ENCODE results near the gene ACSF2. TPM values are rescaled to one million over a fixed set of nuclear protein-coding genes. Genes with fewer than 3 reads are reported as not detected.

Gene ACSF2
- total RNA-seq, 1 experiment from 2014 or later: 12.2 TPM

DNA sequence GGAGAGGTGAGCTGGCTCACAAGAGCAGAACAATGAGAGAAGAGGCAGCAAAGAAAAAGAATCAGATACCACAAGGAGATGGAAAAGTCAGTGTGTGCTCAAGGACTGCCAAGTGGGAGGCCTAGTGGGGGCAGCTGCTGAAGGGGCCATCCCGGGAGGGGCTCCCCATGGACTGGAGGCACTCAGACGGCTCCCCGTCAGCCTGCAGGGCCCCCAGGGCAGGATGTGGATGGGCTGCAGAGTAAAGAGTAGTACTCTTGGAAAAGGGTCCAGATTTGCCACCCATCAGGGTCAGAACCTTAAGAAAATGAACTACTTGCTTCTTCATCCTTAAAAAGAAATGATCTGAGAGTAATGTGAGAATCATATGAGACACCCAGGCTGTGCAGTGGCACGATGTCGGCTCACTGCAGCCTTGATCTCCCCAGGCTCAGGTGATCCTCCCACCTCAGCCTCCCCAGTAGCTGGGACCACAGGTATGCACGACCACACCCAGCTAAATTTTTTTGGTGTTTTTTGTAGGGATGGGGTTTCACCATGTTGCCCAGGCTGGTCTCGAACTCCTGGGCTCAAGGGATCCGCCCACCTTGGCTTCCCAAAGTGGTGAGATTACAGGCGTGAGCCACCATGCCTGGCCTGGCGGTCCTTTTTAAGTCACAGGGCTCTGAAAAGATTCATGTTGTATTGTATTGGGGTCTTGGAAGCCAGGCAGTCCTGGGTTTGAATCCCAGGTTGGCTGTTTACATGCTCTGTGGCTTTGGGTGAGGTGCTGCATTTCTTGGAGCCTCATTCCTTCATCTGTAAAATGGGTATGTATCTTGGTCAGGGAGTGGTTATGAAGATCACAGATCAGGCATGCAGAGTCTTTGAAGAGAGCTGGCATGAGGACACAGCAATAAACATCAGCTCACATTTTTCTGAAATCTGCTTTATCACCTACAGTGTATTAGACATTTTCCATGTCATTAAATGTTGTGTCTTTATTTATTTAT is 15.1 kb downstream of the ACSF2 start:
- TF ChIP-seq, protein P1, sequence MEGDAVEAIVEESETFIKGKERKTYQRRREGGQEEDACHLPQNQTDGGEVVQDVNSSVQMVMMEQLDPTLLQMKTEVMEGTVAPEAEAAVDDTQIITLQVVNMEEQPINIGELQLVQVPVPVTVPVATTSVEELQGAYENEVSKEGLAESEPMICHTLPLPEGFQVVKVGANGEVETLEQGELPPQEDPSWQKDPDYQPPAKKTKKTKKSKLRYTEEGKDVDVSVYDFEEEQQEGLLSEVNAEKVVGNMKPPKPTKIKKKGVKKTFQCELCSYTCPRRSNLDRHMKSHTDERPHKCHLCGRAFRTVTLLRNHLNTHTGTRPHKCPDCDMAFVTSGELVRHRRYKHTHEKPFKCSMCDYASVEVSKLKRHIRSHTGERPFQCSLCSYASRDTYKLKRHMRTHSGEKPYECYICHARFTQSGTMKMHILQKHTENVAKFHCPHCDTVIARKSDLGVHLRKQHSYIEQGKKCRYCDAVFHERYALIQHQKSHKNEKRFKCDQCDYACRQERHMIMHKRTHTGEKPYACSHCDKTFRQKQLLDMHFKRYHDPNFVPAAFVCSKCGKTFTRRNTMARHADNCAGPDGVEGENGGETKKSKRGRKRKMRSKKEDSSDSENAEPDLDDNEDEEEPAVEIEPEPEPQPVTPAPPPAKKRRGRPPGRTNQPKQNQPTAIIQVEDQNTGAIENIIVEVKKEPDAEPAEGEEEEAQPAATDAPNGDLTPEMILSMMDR (conservative IDR thresholded peaks at IDR 0.05): no peak
- no peak overlapping the region for H2BK12ac ChIP-seq (ENCODE audit: insufficient read length, low read depth, low read length)
- no peak overlapping the region for H2BK20ac ChIP-seq (ENCODE audit: low read depth, low read length, poor library complexity, severe bottlenecking)
- no peaks in the 10 kb centered on the region for H3K79me2 ChIP-seq (ENCODE audit: insufficient read depth, low read length)
- no peak overlapping the region for H4K8ac ChIP-seq (replicated peaks; ENCODE audit: insufficient read length, low read depth, low read length)
- no peak overlapping the region for H3K4ac ChIP-seq (ENCODE audit: low read depth, low read length)
- H4K5ac ChIP-seq (ENCODE audit: insufficient read length, low read depth, low read length): no peak overlapping the region
- H3K4me2 ChIP-seq (ENCODE audit: insufficient read depth, insufficient read length, low read length): no peak overlapping the region
- no peaks in the 10 kb centered on the region for H3K9me3 Mint-ChIP-seq
- no peak overlapping the region for H2BK15ac ChIP-seq (ENCODE audit: low read depth, low read length)
- H2BK120ac ChIP-seq (ENCODE audit: low read depth, low read length, poor library complexity, severe bottlenecking): no peak overlapping the region
- peak overlapping the region in 2 of 3 experiments; percentile 15 to 73; a peak in 2 of 7 replicates for H3K27ac Mint-ChIP-seq
- no peak overlapping the region for H3K4me3 Mint-ChIP-seq
- WGBS (ENCODE audit: extremely low coverage, insufficient read length, low lambda C conversion rate): no CpG with 5 or more reads among the region's 10 CpGs
- H4K91ac ChIP-seq (ENCODE audit: insufficient read length, low read depth, low read length): no peak overlapping the region
- H3K4me1 Mint-ChIP-seq: peaks cover 11 to 12% of the 10 kb centered on the region in 2 experiments
- H3K27ac ChIP-seq (ENCODE audit: insufficient read length, low read depth, low read length): no peak overlapping the region
- no peaks in the 10 kb centered on the region for H3K27me3 ChIP-seq (ENCODE audit: insufficient read depth, low read length)
- H3K56ac ChIP-seq (ENCODE audit: insufficient read length, low read depth, low read length): no peak overlapping the region
- no peaks in the 10 kb centered on the region for H3K9me3 ChIP-seq (ENCODE audit: control insufficient read depth, low read depth, low read length)
- DNase-seq: no peak
- no peak overlapping the region for H2BK5ac ChIP-seq (ENCODE audit: insufficient read length, low read length)
- H4K20me1 ChIP-seq (ENCODE audit: control insufficient read depth, insufficient read depth, insufficient read length): no peaks in the 10 kb centered on the region
- no peak overlapping the region for H3K14ac ChIP-seq (ENCODE audit: insufficient read depth, low read length)
- no peak overlapping the region for H3K18ac ChIP-seq (ENCODE audit: insufficient read length, low read depth, low read length)
- H3K27me3 Mint-ChIP-seq (ENCODE audit: low read depth): no peaks in the 10 kb centered on the region
- H3K23ac ChIP-seq (ENCODE audit: insufficient read length, low read depth, low read length): no peak overlapping the region
- H3T11ph ChIP-seq (ENCODE audit: low read length): no peak overlapping the region
- no peak overlapping the region for H3K9ac ChIP-seq (ENCODE audit: extremely low read depth, insufficient read length, low read length)
- no peak overlapping the region for H2AFZ ChIP-seq (ENCODE audit: low read length)
- no peaks in the 10 kb centered on the region for H3K4me1 ChIP-seq (ENCODE audit: insufficient read depth, low read length)
- no peaks in the 10 kb centered on the region for H3K23me2 ChIP-seq (ENCODE audit: insufficient read length, low read depth, low read length, poor library complexity, severe bottlenecking)
- no peaks in the 10 kb centered on the region for H3K36me3 Mint-ChIP-seq (ENCODE audit: insufficient read depth in 1 of 3, low read depth in 3 of 3)
- no peak overlapping the region for H2AK5ac ChIP-seq (ENCODE audit: insufficient read length, low read length)
- no peaks in the 10 kb centered on the region for H3K79me1 ChIP-seq (ENCODE audit: insufficient read depth, low read depth, low read length, poor library complexity, severe bottlenecking)
